ENCODE data around the gene SNX27. TPM values are rescaled to one million over a fixed set of nuclear protein-coding genes. Genes with fewer than 3 reads are reported as not detected.
"Not testable (repeated sequence)": the region's sequence is repeated elsewhere in the genome, so short reads cannot be mapped to it uniquely, and the experiment has no call there.

Gene SNX27
- total RNA-seq, 1 donor from 2014 or later, result 39.0 TPM

DNA sequence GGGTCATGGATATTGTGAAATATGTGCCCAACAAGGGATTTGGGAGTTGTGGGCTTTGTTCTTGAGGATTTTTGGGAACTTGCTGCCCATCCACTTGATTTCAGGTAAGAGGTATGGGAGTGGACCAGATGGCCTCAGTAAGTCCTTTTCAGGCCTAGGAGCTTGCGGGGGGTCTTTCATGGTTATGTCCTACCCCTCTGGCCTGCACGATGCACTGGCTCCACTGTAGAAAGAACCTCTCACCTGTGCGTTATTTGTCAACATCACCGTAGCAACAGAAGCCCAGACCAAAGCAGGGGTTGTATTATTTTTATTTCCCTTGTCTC lies 118.1 kb downstream of the SNX27 start:
- DNase-seq (ENCODE audit: low spot score), result no peak
- Mint-ChIP-seq H3K4me3 (ENCODE audit: unreplicated experiment) (no peak overlapping the region), H3K27me3 (ENCODE audit: low read depth) (peaks cover 12% of the 10 kb centered on the region), H3K36me3 (ENCODE audit: low read depth) (peaks cover 3% of the 10 kb centered on the region), H3K9me3 (ENCODE audit: low read depth) (no peaks in the 10 kb centered on the region), H3K4me1 (ENCODE audit: low read depth) (peaks cover 11% of the 10 kb centered on the region), H3K27ac (ENCODE audit: unreplicated experiment) (no peak overlapping the region)
- TF ChIP-seq, protein P1, sequence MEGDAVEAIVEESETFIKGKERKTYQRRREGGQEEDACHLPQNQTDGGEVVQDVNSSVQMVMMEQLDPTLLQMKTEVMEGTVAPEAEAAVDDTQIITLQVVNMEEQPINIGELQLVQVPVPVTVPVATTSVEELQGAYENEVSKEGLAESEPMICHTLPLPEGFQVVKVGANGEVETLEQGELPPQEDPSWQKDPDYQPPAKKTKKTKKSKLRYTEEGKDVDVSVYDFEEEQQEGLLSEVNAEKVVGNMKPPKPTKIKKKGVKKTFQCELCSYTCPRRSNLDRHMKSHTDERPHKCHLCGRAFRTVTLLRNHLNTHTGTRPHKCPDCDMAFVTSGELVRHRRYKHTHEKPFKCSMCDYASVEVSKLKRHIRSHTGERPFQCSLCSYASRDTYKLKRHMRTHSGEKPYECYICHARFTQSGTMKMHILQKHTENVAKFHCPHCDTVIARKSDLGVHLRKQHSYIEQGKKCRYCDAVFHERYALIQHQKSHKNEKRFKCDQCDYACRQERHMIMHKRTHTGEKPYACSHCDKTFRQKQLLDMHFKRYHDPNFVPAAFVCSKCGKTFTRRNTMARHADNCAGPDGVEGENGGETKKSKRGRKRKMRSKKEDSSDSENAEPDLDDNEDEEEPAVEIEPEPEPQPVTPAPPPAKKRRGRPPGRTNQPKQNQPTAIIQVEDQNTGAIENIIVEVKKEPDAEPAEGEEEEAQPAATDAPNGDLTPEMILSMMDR (IDR thresholded peaks at IDR 0.05), result no peak

DNA sequence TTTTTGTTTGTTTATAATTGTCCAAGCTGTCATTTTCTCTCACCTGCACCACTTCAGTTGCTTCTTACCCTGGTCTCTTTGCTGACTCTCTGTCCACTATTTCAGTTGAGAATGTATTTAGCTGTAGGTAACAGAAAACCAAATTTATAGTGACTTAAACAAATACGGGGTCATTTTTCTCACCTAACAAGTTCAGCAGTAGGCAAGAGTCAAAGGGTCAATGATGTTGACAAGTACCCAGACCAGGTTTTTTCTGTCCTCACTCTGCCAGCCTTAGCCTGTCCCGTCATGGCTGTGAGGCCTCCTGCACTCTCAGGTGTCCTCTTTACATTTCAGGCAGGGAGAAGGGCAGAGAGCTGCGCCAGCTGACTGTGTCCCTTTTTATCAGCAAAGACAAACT lies 121.3 kb downstream of the SNX27 start:
- Mint-ChIP-seq H3K4me3 (ENCODE audit: unreplicated experiment) (no peak overlapping the region), H3K9me3 (ENCODE audit: low read depth) (peaks cover 5% of the 10 kb centered on the region), H3K27ac (ENCODE audit: unreplicated experiment) (no peak overlapping the region), H3K27me3 (ENCODE audit: low read depth) (peaks cover 9% of the 10 kb centered on the region), H3K36me3 (ENCODE audit: low read depth) (no peaks in the 10 kb centered on the region), H3K4me1 (ENCODE audit: low read depth) (peaks cover 13% of the 10 kb centered on the region)
- DNase-seq (ENCODE audit: low spot score), result no peak
- TF ChIP-seq, protein P1 (IDR thresholded peaks at IDR 0.05), result no peak

DNA sequence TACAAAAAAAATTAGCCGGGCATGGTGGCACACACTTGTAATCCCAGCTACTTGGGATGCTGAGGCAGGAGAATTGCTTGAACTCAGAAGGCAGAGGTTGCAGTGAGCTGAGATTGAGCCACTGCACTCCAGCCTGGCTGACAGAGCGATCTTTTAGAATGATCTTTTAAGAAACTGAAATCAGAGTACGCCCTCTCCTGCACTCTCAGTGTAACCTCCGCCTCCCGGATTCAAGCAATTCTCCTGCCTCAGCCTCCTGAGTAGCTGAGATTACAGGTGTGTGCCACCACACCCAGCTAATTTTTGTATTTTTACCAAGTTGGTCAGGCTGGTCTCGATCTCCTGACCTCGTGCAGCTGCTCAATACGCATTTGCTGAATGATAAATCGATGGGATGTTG lies 122.1 kb downstream of the SNX27 start:
- H3K9me3 Mint-ChIP-seq (ENCODE audit: low read depth); H3K4me3 Mint-ChIP-seq (ENCODE audit: unreplicated experiment); H3K27ac Mint-ChIP-seq (ENCODE audit: unreplicated experiment); DNase-seq (ENCODE audit: low spot score); H3K27me3 Mint-ChIP-seq (ENCODE audit: low read depth); H3K4me1 Mint-ChIP-seq (ENCODE audit: low read depth); H3K36me3 Mint-ChIP-seq (ENCODE audit: low read depth): not testable (repeated sequence)

DNA sequence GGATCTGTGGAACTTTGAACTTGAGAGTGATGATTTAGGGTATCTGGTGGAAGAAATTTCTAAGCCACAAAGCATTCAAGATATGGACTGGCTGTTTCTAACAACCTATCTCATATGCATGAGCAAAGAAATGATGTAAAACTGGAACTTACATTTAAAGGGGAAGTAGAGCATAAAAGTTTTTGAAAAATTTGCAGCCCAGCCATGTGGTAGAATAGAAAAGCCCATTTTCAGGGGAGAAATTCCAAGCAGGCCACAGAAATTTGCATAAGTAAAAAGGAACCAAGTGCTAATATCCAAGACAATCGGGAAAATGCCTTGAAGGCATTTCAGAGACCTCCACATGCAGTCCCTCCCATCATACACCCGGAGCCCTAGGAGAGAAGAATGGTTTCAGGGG lies 125.2 kb downstream of the SNX27 start:
- Mint-ChIP-seq H3K9me3 (ENCODE audit: low read depth) (peaks cover 6% of the 10 kb centered on the region), H3K4me1 (ENCODE audit: low read depth) (peaks cover 5% of the 10 kb centered on the region), H3K4me3 (ENCODE audit: unreplicated experiment) (no peak overlapping the region), H3K27me3 (ENCODE audit: low read depth) (peaks cover 6% of the 10 kb centered on the region), H3K36me3 (ENCODE audit: low read depth) (no peaks in the 10 kb centered on the region), H3K27ac (ENCODE audit: unreplicated experiment) (no peak overlapping the region)
- TF ChIP-seq, protein P1 (IDR thresholded peaks at IDR 0.05), result no peak
- no peak for DNase-seq (ENCODE audit: low spot score)

DNA sequence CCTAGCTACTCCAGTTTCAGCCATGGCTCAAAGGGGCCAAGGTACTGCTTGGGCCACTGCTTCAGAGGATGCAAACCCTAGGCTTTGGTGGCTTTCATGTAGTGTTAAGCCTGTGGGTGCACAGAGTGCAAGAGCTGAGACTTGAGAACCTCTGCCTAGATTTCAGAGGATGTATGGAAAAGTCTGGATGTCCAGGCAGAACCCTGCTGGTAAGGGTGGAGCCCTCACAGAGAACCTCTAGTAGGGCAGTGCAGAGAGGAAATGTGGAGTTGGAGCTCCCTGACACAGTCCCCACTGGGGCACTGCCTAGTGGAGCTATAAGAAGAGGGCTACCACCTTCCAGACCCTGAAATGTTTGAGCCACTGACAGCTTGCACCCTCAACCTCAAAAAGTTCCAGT lies 125.6 kb downstream of the SNX27 start:
- H3K4me3 Mint-ChIP-seq (ENCODE audit: unreplicated experiment), result no peak overlapping the region
- no peaks in the 10 kb centered on the region for H3K36me3 Mint-ChIP-seq (ENCODE audit: low read depth)
- no peak for DNase-seq (ENCODE audit: low spot score)
- peaks cover 8% of the 10 kb centered on the region for H3K27me3 Mint-ChIP-seq (ENCODE audit: low read depth)
- peaks cover 6% of the 10 kb centered on the region for H3K9me3 Mint-ChIP-seq (ENCODE audit: low read depth)
- H3K4me1 Mint-ChIP-seq (ENCODE audit: low read depth), result peaks cover 5% of the 10 kb centered on the region
- TF ChIP-seq, protein P1 (IDR thresholded peaks at IDR 0.05), result no peak
- H3K27ac Mint-ChIP-seq (ENCODE audit: unreplicated experiment), result no peak overlapping the region

DNA sequence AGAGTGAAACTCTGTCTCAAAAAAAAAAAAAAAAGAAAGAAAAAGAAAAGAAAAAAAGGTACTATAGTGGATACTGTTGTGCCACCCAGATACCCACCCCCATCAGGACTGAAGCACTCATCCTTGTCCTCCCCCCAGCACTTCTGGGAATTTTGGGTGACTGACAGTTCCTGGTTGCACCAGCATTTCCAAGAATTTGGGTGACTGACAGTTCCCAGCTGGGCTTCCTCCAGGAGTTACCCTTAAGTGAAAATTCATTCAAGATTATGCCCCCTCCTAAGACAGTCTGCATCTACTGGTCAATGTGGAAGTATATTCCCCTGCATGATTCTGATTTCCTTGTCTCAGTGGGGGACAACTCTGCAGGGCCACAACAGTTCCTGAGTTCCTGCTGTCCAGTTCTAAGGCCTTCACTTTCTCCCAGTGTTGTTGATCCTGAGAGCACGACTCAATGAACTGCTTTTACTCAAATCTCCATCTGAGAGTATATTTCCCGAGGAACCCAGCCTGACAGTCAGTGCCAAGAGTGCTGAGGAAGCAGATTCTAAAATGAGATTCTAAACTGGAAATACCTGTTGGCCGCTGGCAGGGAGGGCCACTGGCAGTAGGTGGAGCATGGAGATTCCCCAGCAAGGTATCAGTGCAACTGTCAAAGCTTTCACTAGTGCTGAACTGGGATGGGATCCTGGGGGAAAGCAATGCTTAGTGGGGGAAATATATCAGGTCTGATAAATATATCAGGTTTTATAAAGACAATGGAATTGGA lies 127.9 kb downstream of the SNX27 start:
- Mint-ChIP-seq H3K9me3 (ENCODE audit: low read depth) (peaks cover 6% of the 10 kb centered on the region), H3K4me3 (ENCODE audit: unreplicated experiment) (no peak overlapping the region), H3K27me3 (ENCODE audit: low read depth) (peaks cover 25% of the 10 kb centered on the region), H3K36me3 (ENCODE audit: low read depth) (no peaks in the 10 kb centered on the region), H3K27ac (ENCODE audit: unreplicated experiment) (no peak overlapping the region), H3K4me1 (ENCODE audit: low read depth) (peaks cover 5% of the 10 kb centered on the region)
- no peak for DNase-seq (ENCODE audit: low spot score)
- TF ChIP-seq, protein P1 (IDR thresholded peaks at IDR 0.05), result no peak
